B cell (primary cell): Measurements from ENCODE around the gene PLAC8L1. TPM values are rescaled to one million over a fixed set of nuclear protein-coding genes. Genes with fewer than 3 reads are reported as not detected.

ENCODE experiments used
- ATAC-seq: fragments of 200-7000 bp; cut with Tn5 transposase; one replicate; pipeline ENCODE4 v1.10.0; 2021; ENCODE audit warnings: low read depth, mild to moderate bottlenecking, moderate number of reproducible peaks, moderate library complexity
- CTCF ChIA-PET: fragments of 350-600 bp; sonication (Branson Sonifier 250); formaldehyde crosslinking; loops from one replicate; lab custom pipeline; 2021; ENCODE audit warnings: antibody characterized with exemption, inconsistent platforms; lab: Charles Lee
- POLR2A ChIA-PET: fragments of 350-600 bp; sonication (Branson Sonifier 250); formaldehyde crosslinking; loops from one replicate; lab custom pipeline; 2021; ENCODE audit warnings: antibody characterized with exemption; lab: Charles Lee
- DNase-seq: peaks from one replicate; pipeline ENCODE4 v3.0.0; 2013
- H2AFZ ChIP-seq: 2 replicates; pipeline ENCODE4 v1.6.1; 2012; ENCODE audit warnings: mild to moderate bottlenecking, low read depth, low read length; ENCODE audit not compliant: insufficient read depth, poor library complexity, severe bottlenecking
- H3K27ac ChIP-seq, 2 donors: 1 replicate in 1 of 2; 2 replicates in 1 of 2; pipeline ENCODE4 v1.5.1; 2012 to 2013; ENCODE audit warnings: low read length in 2 of 2, mild to moderate bottlenecking in 2 of 2, moderate library complexity in 1 of 2
- H3K27me3 ChIP-seq, 4 experiments: fragments of 200-600 bp in 1 of 4; sonication (generic) in 1 of 4; replicated peaks in 1 of 4; 1 replicate in 2 of 4; 2 replicates in 2 of 4; pipeline versions ENCODE4 v1.6.1 to v1.7.0; 2013 to 2016; ENCODE audit warnings: low read length in 3 of 4, mild to moderate bottlenecking in 2 of 4, mixed read lengths in 1 of 4, moderate library complexity in 1 of 4; ENCODE audit not compliant: insufficient read depth in 4 of 4, control insufficient read depth in 3 of 4; ENCODE audit errors: control extremely low read depth in 1 of 4
- H3K36me3 ChIP-seq, 2 experiments: replicated peaks in 1 of 2; 1 replicate in 1 of 2; 2 replicates in 1 of 2; pipeline versions ENCODE4 v1.6.1 to v1.7.1; 2013; ENCODE audit warnings: low read length in 1 of 2; ENCODE audit not compliant: insufficient read depth in 2 of 2, control insufficient read depth in 1 of 2; ENCODE audit errors: control extremely low read depth in 1 of 2, extremely low read depth in 1 of 2
- H3K4me1 ChIP-seq, 2 donors: fragments of 200-600 bp in 1 of 2; sonication (generic) in 1 of 2; 1 replicate in 1 of 2; 2 replicates in 1 of 2; pipeline versions ENCODE4 v1.5.1 to v1.6.1; 2013 to 2017; ENCODE audit warnings: low read length in 2 of 2; ENCODE audit not compliant: control insufficient read depth in 2 of 2, insufficient read depth in 2 of 2
- H3K4me2 ChIP-seq: replicated peaks from 2 replicates; pipeline ENCODE3; 2012; ENCODE audit warnings: mild to moderate bottlenecking, low read depth, low read length; ENCODE audit not compliant: poor library complexity, severe bottlenecking
- H3K4me3 ChIP-seq, 5 experiments: fragments of 200-600 bp in 1 of 5; sonication (generic) in 1 of 5; 1 replicate in 3 of 5; 2 replicates in 2 of 5; pipeline versions ENCODE4 v1.5.1 to v1.7.0; 2011 to 2016; ENCODE audit warnings: low read length in 4 of 5, mild to moderate bottlenecking in 4 of 5, low read depth in 2 of 5, control low read depth in 1 of 5, moderate library complexity in 1 of 5; ENCODE audit not compliant: insufficient read depth in 1 of 5; ENCODE audit errors: control extremely low read depth in 1 of 5, extremely low read depth in 1 of 5
- H3K79me2 ChIP-seq: fragments of 200-600 bp; sonication (generic); one replicate; pipeline ENCODE4 v1.6.0; 2016; ENCODE audit warnings: low read length; ENCODE audit not compliant: control insufficient read depth, insufficient read depth
- H3K9ac ChIP-seq: fragments of 200-600 bp; sonication (generic); 2 replicates; pipeline ENCODE4 v1.6.1; 2017; ENCODE audit warnings: mild to moderate bottlenecking, low read length, moderate library complexity
- H3K9me3 ChIP-seq, 3 donors: one replicate each; pipeline versions ENCODE4 v1.6.1 to v1.7.1; 2013; ENCODE audit warnings: low read length in 2 of 3; ENCODE audit not compliant: control insufficient read depth in 2 of 3, insufficient read depth in 1 of 3; ENCODE audit errors: control extremely low read depth in 1 of 3
- H4K20me1 ChIP-seq: 2 replicates; pipeline ENCODE4 v1.6.0; 2012; ENCODE audit warnings: mild to moderate bottlenecking, low read length; ENCODE audit not compliant: insufficient read depth, control insufficient read depth, poor library complexity, severe bottlenecking
- H3K27ac Mint-ChIP-seq: one replicate; pipeline ENCODE4 v1.8.0; 2021; ENCODE audit warnings: mixed read lengths
- H3K27me3 Mint-ChIP-seq: one replicate; pipeline ENCODE4 v1.8.0; 2021; ENCODE audit warnings: mixed read lengths
- H3K4me1 Mint-ChIP-seq: one replicate; pipeline ENCODE4 v1.8.0; 2021; ENCODE audit warnings: mixed read lengths
- H3K4me3 Mint-ChIP-seq: one replicate; pipeline ENCODE4 v1.8.0; 2021; ENCODE audit warnings: mixed read lengths
- H3K9me3 Mint-ChIP-seq: one replicate; pipeline ENCODE4 v1.8.0; 2022; ENCODE audit warnings: mixed read lengths; ENCODE audit not compliant: insufficient read depth
- CTCF ChIP-seq: fragments of 200-600 bp; IDR thresholded peaks from one replicate; pipeline ENCODE4 v1.8.0; 2022; ENCODE audit warnings: antibody characterized with exemption, mild to moderate bottlenecking
- EZH2 ChIP-seq: IDR thresholded peaks from 2 replicates; pipeline ENCODE4 v1.6.1; 2012; ENCODE audit warnings: borderline replicate concordance, low read depth, mild to moderate bottlenecking, moderate library complexity, low read length; ENCODE audit not compliant: insufficient read depth, poor library complexity, severe bottlenecking
- WGBS: methylation state at CpG from one replicate; pipeline ENCODE4 v1.1.5; 2013; ENCODE audit warnings: missing lambda C conversion rate; ENCODE audit not compliant: insufficient coverage; 5-methylcytosine and 5-hydroxymethylcytosine counted together
- intact Hi-C: fragments of 100-400 bp; cut with micrococcal nuclease; formaldehyde crosslinking; loops from one replicate; pipeline ENCODE4 v1.10.0; 2022
- polyA plus RNA-seq: library from polyadenylated mRNA; depleted of rRNA; stranded (reverse); fragments of >200 nt; gene quantifications from 2 replicates; pipeline ENCODE4 v1.2.3, GENCODE V29; 2012
- total RNA-seq, 2 donors: library from RNA; stranded (reverse); fragments of 120-200 nt in 1 of 2; gene quantifications; 1 replicate in 1 of 2; 2 replicates in 1 of 2; pipeline versions ENCODE4 v1.2.3 to v1.2.4, GENCODE V29; 2013 to 2022

PLAC8L1 gene
- total and polyA plus RNA-seq, 2 donors (not counting 1 experiment from before 2014, with no cell fraction given): 0.49 TPM; not detected in 1

DNA sequence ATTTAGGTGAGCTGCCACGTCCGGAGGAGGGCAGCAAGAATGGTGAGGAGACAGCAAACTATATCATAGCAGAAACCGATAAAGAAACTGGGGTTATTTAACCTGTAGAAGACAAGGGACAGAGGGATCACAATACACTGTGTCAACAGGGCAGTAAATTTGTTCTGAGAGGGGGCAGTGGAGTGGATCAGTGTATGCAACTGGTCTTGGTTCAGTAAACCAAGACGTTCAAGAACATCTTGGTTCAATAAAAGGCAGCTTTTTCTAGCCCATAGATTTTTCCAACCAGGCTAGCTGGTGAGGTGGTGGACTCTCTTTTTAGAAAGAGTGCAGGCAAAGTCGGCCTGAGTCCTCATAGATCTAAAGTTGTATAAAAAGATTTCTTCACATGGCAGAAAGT is 55.3 kb downstream of the PLAC8L1 start:
- no peak overlapping the region for H2AFZ ChIP-seq
- no peaks in the 10 kb centered on the region for H3K9me3 ChIP-seq
- WGBS: no CpG with 5 or more reads among the region's 5 CpGs
- DNase-seq (no peak), ATAC-seq (no peak)
- no peak overlapping the region for H3K4me2 ChIP-seq
- Mint-ChIP-seq H3K4me3 (no peak overlapping the region), H3K4me1 (no peaks in the 10 kb centered on the region), H3K27ac (no peak overlapping the region), H3K27me3 (peaks cover 43% of the 10 kb centered on the region), H3K9me3 (no peaks in the 10 kb centered on the region)
- ChIA-PET POLR2A (no interaction called here), CTCF (no interaction called here)
- H3K27ac ChIP-seq: no peak overlapping the region
- TF ChIP-seq CTCF: no peak
- no peak for TF ChIP-seq EZH2
- H3K4me3 ChIP-seq: no peak overlapping the region
- H4K20me1 ChIP-seq: no peaks in the 10 kb centered on the region
- no peak overlapping the region for H3K9ac ChIP-seq
- no peaks in the 10 kb centered on the region for H3K36me3 ChIP-seq
- H3K4me1 ChIP-seq: no peaks in the 10 kb centered on the region
- intact Hi-C loops: no loop called here
- H3K27me3 ChIP-seq: peaks cover 0 to 6% (median 0%) of the 10 kb centered on the region in 4 experiments
- no peaks in the 10 kb centered on the region for H3K79me2 ChIP-seq

- no peaks in the 10 kb centered on the region for H3K9me3 Mint-ChIP-seq
- CTCF ChIA-PET: no interaction called here
- no peak overlapping the region for H3K27ac ChIP-seq
These were observed 55.7 kb downstream of the PLAC8L1 start for GRCh38 chr5:146049704-146050026.

More at GRCh38 chr5:146049704-146050026, 55.7 kb downstream of the PLAC8L1 start:
- H3K27me3 Mint-ChIP-seq: peaks cover 41% of the 10 kb centered on the region
- Histone ChIP-seq H3K27me3 (peaks cover 0 to 6% (median 0%) of the 10 kb centered on the region in 4 experiments), H2AFZ (no peak overlapping the region), H3K4me1 (no peaks in the 10 kb centered on the region), H3K79me2 (no peaks in the 10 kb centered on the region), H3K9ac (no peak overlapping the region), H3K9me3 (no peaks in the 10 kb centered on the region), H3K36me3 (no peaks in the 10 kb centered on the region), H3K4me3 (no peak overlapping the region), H4K20me1 (no peaks in the 10 kb centered on the region), H3K4me2 (no peak overlapping the region)
- H3K27ac Mint-ChIP-seq: no peak overlapping the region
- H3K4me3 Mint-ChIP-seq: no peak overlapping the region
- no peaks in the 10 kb centered on the region for H3K4me1 Mint-ChIP-seq
- POLR2A ChIA-PET: no interaction called here
- DNase-seq: no peak
- no peak for ATAC-seq
- no peak for TF ChIP-seq CTCF
- TF ChIP-seq EZH2: no peak
- WGBS: 85% methylated on average over 3 of the region's 3 CpGs
- intact Hi-C loops: no loop called here
